Ishikawa (cell line): ENCODE data around the gene CYP8B1.

Source experiments
- CEBPB ChIP-seq: IDR thresholded peaks from 2 replicates; pipeline ENCODE4 v1.6.1; 2012
- CREB1 ChIP-seq: IDR thresholded peaks from 2 replicates; pipeline ENCODE4 v1.6.1; 2012; ENCODE audit warnings: low read depth
- EGR1 ChIP-seq: IDR thresholded peaks from 2 replicates; pipeline ENCODE4 v1.6.1; 2012
- EP300 ChIP-seq: IDR thresholded peaks from 2 replicates; pipeline ENCODE4 v1.6.1; 2012; ENCODE audit warnings: borderline replicate concordance
- FOXM1 ChIP-seq: IDR thresholded peaks from 2 replicates; pipeline ENCODE4 v1.6.1; 2012; ENCODE audit warnings: low read depth, borderline replicate concordance
- RAD21 ChIP-seq: IDR thresholded peaks from 2 replicates; pipeline ENCODE4 v1.6.1; 2012; ENCODE audit warnings: low read depth
- TAF1 ChIP-seq: IDR thresholded peaks from 2 replicates; pipeline ENCODE4 v1.6.1; 2012; ENCODE audit warnings: low read depth, mild to moderate bottlenecking
- TCF12 ChIP-seq: IDR thresholded peaks from 2 replicates; pipeline ENCODE4 v1.6.1; 2012; ENCODE audit warnings: low read depth
- TEAD4 ChIP-seq: IDR thresholded peaks from 2 replicates; pipeline ENCODE4 v1.6.1; 2012
- YY1 ChIP-seq: IDR thresholded peaks from 2 replicates; pipeline ENCODE4 v1.6.1; 2012; ENCODE audit warnings: low read depth
- ZBTB7A ChIP-seq: IDR thresholded peaks from 2 replicates; pipeline ENCODE4 v1.6.1; 2012; ENCODE audit warnings: low read depth
- TF ChIP-seq, protein P1 (sequence below): IDR thresholded peaks from 2 replicates; pipeline ENCODE4 v1.6.1; 2012
- TF ChIP-seq, protein P2 (sequence below): IDR thresholded peaks from 2 replicates; pipeline ENCODE4 v1.6.1; 2012; ENCODE audit warnings: low read depth, mild to moderate bottlenecking

DNA sequence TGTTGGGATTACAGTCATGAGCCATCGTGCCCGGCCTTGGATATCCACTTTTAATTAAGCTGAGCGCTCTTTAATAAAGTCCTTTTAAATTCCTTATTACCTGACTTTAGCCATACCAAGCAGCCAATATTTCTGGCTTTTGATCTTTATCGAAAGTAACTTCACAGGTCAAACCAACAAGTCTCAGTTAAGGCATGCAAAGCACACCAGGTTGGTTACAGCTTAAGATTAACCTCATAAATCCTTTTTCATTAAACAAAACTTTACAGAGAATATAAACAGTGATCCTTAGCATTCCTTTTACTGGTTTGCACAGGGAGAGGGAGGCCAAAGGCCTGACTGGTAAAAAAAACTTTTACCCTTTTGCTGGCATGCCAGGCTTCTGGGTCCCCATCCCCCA is 47.9 kb upstream of the CYP8B1 start:
- TF ChIP-seq, protein P1, sequence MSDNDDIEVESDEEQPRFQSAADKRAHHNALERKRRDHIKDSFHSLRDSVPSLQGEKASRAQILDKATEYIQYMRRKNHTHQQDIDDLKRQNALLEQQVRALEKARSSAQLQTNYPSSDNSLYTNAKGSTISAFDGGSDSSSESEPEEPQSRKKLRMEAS: no peak
- no peak for TF ChIP-seq FOXM1
- no peak for TF ChIP-seq TAF1
- no peak for TF ChIP-seq EP300
- no peak for TF ChIP-seq CREB1
- no peak for TF ChIP-seq EGR1
- no peak for TF ChIP-seq ZBTB7A
- TF ChIP-seq, protein P2, sequence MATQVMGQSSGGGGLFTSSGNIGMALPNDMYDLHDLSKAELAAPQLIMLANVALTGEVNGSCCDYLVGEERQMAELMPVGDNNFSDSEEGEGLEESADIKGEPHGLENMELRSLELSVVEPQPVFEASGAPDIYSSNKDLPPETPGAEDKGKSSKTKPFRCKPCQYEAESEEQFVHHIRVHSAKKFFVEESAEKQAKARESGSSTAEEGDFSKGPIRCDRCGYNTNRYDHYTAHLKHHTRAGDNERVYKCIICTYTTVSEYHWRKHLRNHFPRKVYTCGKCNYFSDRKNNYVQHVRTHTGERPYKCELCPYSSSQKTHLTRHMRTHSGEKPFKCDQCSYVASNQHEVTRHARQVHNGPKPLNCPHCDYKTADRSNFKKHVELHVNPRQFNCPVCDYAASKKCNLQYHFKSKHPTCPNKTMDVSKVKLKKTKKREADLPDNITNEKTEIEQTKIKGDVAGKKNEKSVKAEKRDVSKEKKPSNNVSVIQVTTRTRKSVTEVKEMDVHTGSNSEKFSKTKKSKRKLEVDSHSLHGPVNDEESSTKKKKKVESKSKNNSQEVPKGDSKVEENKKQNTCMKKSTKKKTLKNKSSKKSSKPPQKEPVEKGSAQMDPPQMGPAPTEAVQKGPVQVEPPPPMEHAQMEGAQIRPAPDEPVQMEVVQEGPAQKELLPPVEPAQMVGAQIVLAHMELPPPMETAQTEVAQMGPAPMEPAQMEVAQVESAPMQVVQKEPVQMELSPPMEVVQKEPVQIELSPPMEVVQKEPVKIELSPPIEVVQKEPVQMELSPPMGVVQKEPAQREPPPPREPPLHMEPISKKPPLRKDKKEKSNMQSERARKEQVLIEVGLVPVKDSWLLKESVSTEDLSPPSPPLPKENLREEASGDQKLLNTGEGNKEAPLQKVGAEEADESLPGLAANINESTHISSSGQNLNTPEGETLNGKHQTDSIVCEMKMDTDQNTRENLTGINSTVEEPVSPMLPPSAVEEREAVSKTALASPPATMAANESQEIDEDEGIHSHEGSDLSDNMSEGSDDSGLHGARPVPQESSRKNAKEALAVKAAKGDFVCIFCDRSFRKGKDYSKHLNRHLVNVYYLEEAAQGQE: no peak
- TF ChIP-seq YY1: no peak
- no peak for TF ChIP-seq RAD21
- no peak for TF ChIP-seq TCF12
- no peak for TF ChIP-seq CEBPB
- no peak for TF ChIP-seq TEAD4
